NCI-H1694 (cell line): Measurements from ENCODE around the gene SLFN12L.
"Not testable (repeated sequence)": the region's sequence is repeated elsewhere in the genome, so short reads cannot be mapped to it uniquely, and the experiment has no call there.

Experiments used
- DNase-seq: peaks from one replicate; lab custom pipeline; 2025; lab: John Stamatoyannopoulos, UW

The SLFN12L gene

GRCh38 chr17:35496451-35497290 lies 40.8 kb downstream of the SLFN12L start:
- no peak for DNase-seq

GRCh38 chr17:35493040-35493439 lies 44.4 kb downstream of the SLFN12L start:
- DNase-seq = no peak

- DNase-seq = no peak
These were observed 46.1 kb downstream of the SLFN12L start for GRCh38 chr17:35491417-35491816.

GRCh38 chr17:35489944-35490343 lies 47.5 kb downstream of the SLFN12L start:
- DNase-seq = no peak

- no peak for DNase-seq
These were observed 48.5 kb downstream of the SLFN12L start for GRCh38 chr17:35488991-35489390.

GRCh38 chr17:35486920-35487732 lies 50.4 kb downstream of the SLFN12L start:
- no peak for DNase-seq

GRCh38 chr17:35479271-35479670 lies 58.2 kb downstream of the SLFN12L start:
- no peak for DNase-seq

GRCh38 chr17:35477248-35477647 lies 60.2 kb downstream of the SLFN12L start:
- no peak for DNase-seq

GRCh38 chr17:35476283-35476820 lies 61.1 kb downstream of the SLFN12L start:
- DNase-seq = no peak

GRCh38 chr17:35468475-35468874 lies 69.0 kb downstream of the SLFN12L start:
- DNase-seq = no peak

- DNase-seq = no peak
These were observed 69.7 kb downstream of the SLFN12L start for GRCh38 chr17:35467824-35468223.

GRCh38 chr17:35460354-35460851 lies 77.1 kb downstream of the SLFN12L start:
- no peak for DNase-seq

GRCh38 chr17:35454035-35454434 lies 83.4 kb downstream of the SLFN12L start:
- DNase-seq = not testable (repeated sequence)

- no peak for DNase-seq
These were observed 84.3 kb downstream of the SLFN12L start for GRCh38 chr17:35453171-35453570.

- DNase-seq = no peak
These were observed 88.0 kb downstream of the SLFN12L start for GRCh38 chr17:35449371-35449931.

GRCh38 chr17:35448899-35449227 lies 88.6 kb downstream of the SLFN12L start:
- no peak for DNase-seq

GRCh38 chr17:35448214-35448898 lies 89.1 kb downstream of the SLFN12L start, which contains the start of gene SLFN13:
TSS of gene SLFN13 (minus strand) at chr17:35448766. CDS start at chr17:35445680, 3,086 bp downstream.
- no peak for DNase-seq

- no peak for DNase-seq
These were observed 90.0 kb downstream of the SLFN12L start for GRCh38 chr17:35447499-35447898.

GRCh38 chr17:35438433-35438832 lies 99.0 kb downstream of the SLFN12L start:
- no peak for DNase-seq

- no peak for DNase-seq
These were observed 104.2 kb downstream of the SLFN12L start for GRCh38 chr17:35433075-35433894.
